GM12873 (cell line): ENCODE data around the gene ZNF709.

Experiments
- CTCF ChIP-seq: IDR thresholded peaks from 2 replicates; pipeline ENCODE4 v1.5.1; 2012; ENCODE audit warnings: low read depth, mild to moderate bottlenecking, moderate library complexity, low read length, control low read depth; ENCODE audit not compliant: insufficient read depth; ENCODE audit errors: missing control alignments

ZNF709 gene

DNA sequence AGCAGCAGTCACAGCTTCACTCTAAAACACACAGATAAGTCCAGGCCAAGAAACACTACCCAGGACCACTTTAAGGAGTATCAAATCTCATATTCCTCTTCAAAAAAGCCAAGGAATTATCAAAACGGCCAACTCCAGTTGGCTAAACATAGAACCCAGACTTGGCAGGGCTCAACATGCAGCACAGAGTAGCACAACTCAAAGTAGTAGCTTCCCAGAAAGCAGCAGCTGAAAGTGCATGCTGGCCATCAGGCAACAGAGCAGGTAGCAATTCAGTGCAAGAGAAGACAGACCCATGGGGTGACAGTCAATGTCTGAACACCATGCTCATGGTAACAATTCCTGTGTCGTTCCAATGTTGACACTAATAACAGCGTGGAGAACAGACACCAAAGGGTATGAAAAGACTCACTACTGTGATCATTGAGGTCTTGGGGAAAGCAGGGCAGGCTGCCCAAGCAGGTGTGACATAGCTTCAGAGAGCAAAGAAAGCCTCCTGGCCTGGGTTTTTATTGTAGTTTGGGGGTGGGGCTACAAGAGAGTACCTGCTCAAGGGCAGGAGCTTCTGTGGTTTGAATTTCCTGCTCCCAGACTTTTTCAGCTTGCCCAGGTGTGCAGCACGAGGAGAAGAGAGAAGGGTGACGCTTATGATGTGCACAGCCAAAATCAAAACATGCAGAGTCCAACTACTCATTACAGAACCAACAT lies 6.2 kb downstream of the ZNF709 start:
- TF ChIP-seq CTCF = no peak

DNA sequence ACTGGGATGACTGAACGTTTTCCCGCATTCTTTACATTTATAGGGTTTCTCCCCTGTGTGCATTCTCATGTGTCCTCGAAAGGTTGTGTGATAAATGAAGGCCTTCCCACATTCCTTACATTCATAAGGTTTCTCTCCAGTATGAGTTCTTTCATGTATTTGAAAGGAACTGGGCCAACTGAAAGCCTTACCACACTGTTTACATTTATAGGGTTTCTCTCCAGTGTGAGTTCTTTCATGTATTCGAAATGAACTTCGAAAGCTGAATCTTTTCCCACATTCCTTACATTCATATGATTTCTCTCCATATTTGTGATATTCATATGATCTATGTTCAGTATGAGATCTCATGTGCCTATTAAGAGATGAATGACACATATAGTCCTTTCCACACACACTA lies 19.4 kb downstream of the ZNF709 start:
- TF ChIP-seq CTCF = no peak

GRCh38 chr19:12464769-12465168 lies 19.8 kb downstream of the ZNF709 start:
- no peak for TF ChIP-seq CTCF

GRCh38 chr19:12453495-12453894 lies 31.1 kb downstream of the ZNF709 start:
- TF ChIP-seq CTCF = no peak

DNA sequence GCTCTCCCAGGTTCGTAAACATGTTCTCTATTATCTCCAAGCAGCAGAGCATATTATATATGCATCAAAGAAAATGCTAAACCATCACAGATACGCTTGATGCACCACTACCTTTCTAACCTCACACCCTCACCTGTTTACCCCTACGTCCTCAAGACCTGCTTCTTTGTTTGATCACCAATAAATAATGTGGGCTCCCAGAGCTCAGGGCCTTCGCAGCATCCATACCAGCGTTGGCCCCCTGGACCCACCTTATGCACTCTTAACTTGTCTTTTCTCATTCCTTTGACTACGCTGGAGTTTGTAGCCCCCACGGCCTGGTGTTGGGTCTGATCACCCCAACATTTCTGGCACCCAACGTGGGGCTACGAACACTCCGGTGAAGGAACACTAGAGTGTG lies 33.8 kb downstream of the ZNF709 start:
- TF ChIP-seq CTCF = no peak

- TF ChIP-seq CTCF = no peak
These were observed 35.8 kb downstream of the ZNF709 start for GRCh38 chr19:12448808-12449207.

GRCh38 chr19:12440541-12441316 lies 43.9 kb downstream of the ZNF709 start, which contains the start of gene ZNF443:
ZNF443 (minus strand) TSS chr19:12441021; CDS start chr19:12440914, 107 bp downstream.
- peak; percentile 15 for TF ChIP-seq CTCF
